GM18502 (cell line): ENCODE measurements around the gene EYA2.
"Not testable (repeated sequence)": the region's sequence is repeated elsewhere in the genome, so short reads cannot be mapped to it uniquely, and the experiment has no call there.

ENCODE experiments used
- ATAC-seq: cut with Tn5 transposase; IDR thresholded peaks from one replicate; pipeline ENCODE4 v1.9.1; 2021; ENCODE audit warnings: mild to moderate bottlenecking; ENCODE audit not compliant: unreplicated experiment, poor library complexity

The EYA2 gene

GRCh38 chr20:47152068-47152467, 257.4 kb downstream of the EYA2 start:
- no peak for ATAC-seq

- ATAC-seq, result no peak
These were observed 259.4 kb downstream of the EYA2 start for GRCh38 chr20:47154089-47154488.

- ATAC-seq, result no peak
These were observed 261.9 kb downstream of the EYA2 start for GRCh38 chr20:47156301-47157137.

- no peak for ATAC-seq
These were observed 264.5 kb downstream of the EYA2 start for GRCh38 chr20:47159166-47159565.

GRCh38 chr20:47160240-47160639, 265.6 kb downstream of the EYA2 start:
- ATAC-seq, result no peak

GRCh38 chr20:47160992-47161391, 266.3 kb downstream of the EYA2 start:
- ATAC-seq, result no peak

GRCh38 chr20:47161411-47161810, 266.8 kb downstream of the EYA2 start:
- ATAC-seq, result no peak

GRCh38 chr20:47164140-47164539, 269.5 kb downstream of the EYA2 start:
- ATAC-seq, result no peak

GRCh38 chr20:47165376-47165865, 270.8 kb downstream of the EYA2 start:
- no peak for ATAC-seq

- ATAC-seq, result no peak
These were observed 273.2 kb downstream of the EYA2 start for GRCh38 chr20:47167846-47168245.

- no peak for ATAC-seq
These were observed 277.9 kb downstream of the EYA2 start for GRCh38 chr20:47172579-47172978.

- no peak for ATAC-seq
These were observed 279.1 kb downstream of the EYA2 start for GRCh38 chr20:47173596-47174216.

GRCh38 chr20:47174456-47175243, 280.0 kb downstream of the EYA2 start:
- ATAC-seq, result no peak

GRCh38 chr20:47175493-47175892, 280.9 kb downstream of the EYA2 start:
- no peak for ATAC-seq

GRCh38 chr20:47176217-47176616, 281.6 kb downstream of the EYA2 start:
- ATAC-seq, result not testable (repeated sequence)

- no peak for ATAC-seq
These were observed 283.6 kb downstream of the EYA2 start for GRCh38 chr20:47178277-47178676.

- no peak for ATAC-seq
These were observed 284.2 kb downstream of the EYA2 start for GRCh38 chr20:47178851-47179250.

GRCh38 chr20:47179267-47179666, 284.6 kb downstream of the EYA2 start:
- ATAC-seq, result no peak

- no peak for ATAC-seq
These were observed 286.6 kb downstream of the EYA2 start for GRCh38 chr20:47181056-47181862.

- no peak for ATAC-seq
These were observed 288.7 kb downstream of the EYA2 start for GRCh38 chr20:47183367-47183766.
